ENCODE results near the gene LMBR1.

LMBR1 gene

GRCh38 chr7:156802214-156802613 lies 90.8 kb downstream of the LMBR1 start:
- H3K4me3 ChIP-seq (ENCODE audit: low read depth, low read length), result no peak overlapping the region

- H3K4me3 ChIP-seq (ENCODE audit: low read depth, low read length), result no peak overlapping the region
Observed at GRCh38 chr7:156795415-156795814, 97.6 kb downstream of the LMBR1 start.

GRCh38 chr7:156793334-156793733 lies 99.6 kb downstream of the LMBR1 start:
- no peak overlapping the region for H3K4me3 ChIP-seq (ENCODE audit: low read depth, low read length)

GRCh38 chr7:156792611-156793010 lies 100.4 kb downstream of the LMBR1 start:
- no peak overlapping the region for H3K4me3 ChIP-seq (ENCODE audit: low read depth, low read length)

GRCh38 chr7:156791241-156791640 lies 101.7 kb downstream of the LMBR1 start:
- no peak overlapping the region for H3K4me3 ChIP-seq (ENCODE audit: low read depth, low read length)

- H3K4me3 ChIP-seq (ENCODE audit: low read depth, low read length), result no peak overlapping the region
Observed at GRCh38 chr7:156790264-156790663, 102.7 kb downstream of the LMBR1 start.

GRCh38 chr7:156785998-156786543 lies 106.9 kb downstream of the LMBR1 start:
- H3K4me3 ChIP-seq (ENCODE audit: low read depth, low read length), result no peak overlapping the region

- H3K4me3 ChIP-seq (ENCODE audit: low read depth, low read length), result no peak overlapping the region
Observed at GRCh38 chr7:156783864-156784263, 109.1 kb downstream of the LMBR1 start.

- no peak overlapping the region for H3K4me3 ChIP-seq (ENCODE audit: low read depth, low read length)
Observed at GRCh38 chr7:156781972-156782371, 111.0 kb downstream of the LMBR1 start.

GRCh38 chr7:156780724-156781455 lies 112.1 kb downstream of the LMBR1 start:
- H3K4me3 ChIP-seq (ENCODE audit: low read depth, low read length), result no peak overlapping the region

- H3K4me3 ChIP-seq (ENCODE audit: low read depth, low read length), result no peak overlapping the region
Observed at GRCh38 chr7:156778668-156779067, 114.3 kb downstream of the LMBR1 start.

GRCh38 chr7:156778201-156778600 lies 114.8 kb downstream of the LMBR1 start:
- no peak overlapping the region for H3K4me3 ChIP-seq (ENCODE audit: low read depth, low read length)

GRCh38 chr7:156777364-156778069 lies 115.5 kb downstream of the LMBR1 start:
- H3K4me3 ChIP-seq (ENCODE audit: low read depth, low read length), result no peak overlapping the region

GRCh38 chr7:156776527-156776926 lies 116.5 kb downstream of the LMBR1 start:
- H3K4me3 ChIP-seq (ENCODE audit: low read depth, low read length), result no peak overlapping the region

- no peak overlapping the region for H3K4me3 ChIP-seq (ENCODE audit: low read depth, low read length)
Observed at GRCh38 chr7:156773966-156774365, 119.0 kb downstream of the LMBR1 start.

GRCh38 chr7:156772725-156773124 lies 120.3 kb downstream of the LMBR1 start:
- H3K4me3 ChIP-seq (ENCODE audit: low read depth, low read length), result no peak overlapping the region

GRCh38 chr7:156768698-156769472 lies 124.1 kb downstream of the LMBR1 start:
- H3K4me3 ChIP-seq (ENCODE audit: low read depth, low read length), result no peak overlapping the region

GRCh38 chr7:156766666-156767065 lies 126.3 kb downstream of the LMBR1 start:
- H3K4me3 ChIP-seq (ENCODE audit: low read depth, low read length), result no peak overlapping the region

GRCh38 chr7:156765901-156766656 lies 126.9 kb downstream of the LMBR1 start:
- no peak overlapping the region for H3K4me3 ChIP-seq (ENCODE audit: low read depth, low read length)

GRCh38 chr7:156764766-156765165 lies 128.2 kb downstream of the LMBR1 start:
- no peak overlapping the region for H3K4me3 ChIP-seq (ENCODE audit: low read depth, low read length)
